Measurements from ENCODE around the gene ZNF678.

The ZNF678 gene

DNA sequence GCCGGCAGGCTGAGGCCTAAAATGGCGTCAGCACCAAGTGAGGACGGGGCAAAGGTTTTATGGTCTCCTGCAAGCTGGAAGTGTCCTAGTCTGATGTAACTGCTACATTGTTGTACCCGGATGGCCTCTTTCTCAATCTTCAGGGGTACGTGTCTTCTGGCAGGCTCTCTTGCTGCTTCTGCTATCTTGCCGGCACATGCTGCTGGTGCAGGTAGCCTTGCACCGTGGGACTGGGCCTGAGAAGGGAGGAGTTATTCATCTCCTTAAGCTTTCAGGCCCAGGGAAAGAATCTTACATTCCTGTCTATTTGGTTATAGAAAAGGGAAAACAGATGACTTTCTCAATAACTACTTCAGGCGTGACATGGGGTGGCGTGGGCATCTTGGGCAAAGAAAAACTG is 72.2 kb downstream of the ZNF678 start:
- Histone ChIP-seq H3K9me3 (peaks cover 50% of the 10 kb centered on the region), H3K36me3 (no peaks in the 10 kb centered on the region)
- TF ChIP-seq, protein P1, sequence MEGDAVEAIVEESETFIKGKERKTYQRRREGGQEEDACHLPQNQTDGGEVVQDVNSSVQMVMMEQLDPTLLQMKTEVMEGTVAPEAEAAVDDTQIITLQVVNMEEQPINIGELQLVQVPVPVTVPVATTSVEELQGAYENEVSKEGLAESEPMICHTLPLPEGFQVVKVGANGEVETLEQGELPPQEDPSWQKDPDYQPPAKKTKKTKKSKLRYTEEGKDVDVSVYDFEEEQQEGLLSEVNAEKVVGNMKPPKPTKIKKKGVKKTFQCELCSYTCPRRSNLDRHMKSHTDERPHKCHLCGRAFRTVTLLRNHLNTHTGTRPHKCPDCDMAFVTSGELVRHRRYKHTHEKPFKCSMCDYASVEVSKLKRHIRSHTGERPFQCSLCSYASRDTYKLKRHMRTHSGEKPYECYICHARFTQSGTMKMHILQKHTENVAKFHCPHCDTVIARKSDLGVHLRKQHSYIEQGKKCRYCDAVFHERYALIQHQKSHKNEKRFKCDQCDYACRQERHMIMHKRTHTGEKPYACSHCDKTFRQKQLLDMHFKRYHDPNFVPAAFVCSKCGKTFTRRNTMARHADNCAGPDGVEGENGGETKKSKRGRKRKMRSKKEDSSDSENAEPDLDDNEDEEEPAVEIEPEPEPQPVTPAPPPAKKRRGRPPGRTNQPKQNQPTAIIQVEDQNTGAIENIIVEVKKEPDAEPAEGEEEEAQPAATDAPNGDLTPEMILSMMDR (IDR thresholded peaks at IDR 0.05) = no peak

DNA sequence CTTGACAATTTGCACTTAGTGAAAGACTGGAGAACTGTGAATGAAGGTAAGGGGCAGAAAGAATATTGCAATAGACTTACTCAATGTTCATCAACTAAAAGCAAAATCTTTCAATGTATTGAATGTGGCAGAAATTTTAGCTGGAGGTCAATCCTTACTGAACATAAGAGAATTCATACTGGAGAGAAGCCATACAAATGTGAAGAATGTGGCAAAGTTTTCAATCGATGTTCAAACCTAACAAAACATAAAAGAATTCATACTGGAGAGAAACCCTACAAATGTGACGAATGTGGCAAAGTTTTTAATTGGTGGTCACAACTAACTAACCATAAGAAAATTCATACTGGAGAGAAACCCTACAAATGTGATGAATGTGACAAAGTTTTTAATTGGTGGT is 91.1 kb downstream of the ZNF678 start:
- TF ChIP-seq, protein P1 (IDR thresholded peaks at IDR 0.05) = no peak
- no peak overlapping the region for H3K4me3 ChIP-seq (ENCODE audit: low read depth in 1 of 2, low read length in 1 of 2)
- H3K4me1 ChIP-seq (ENCODE audit: control insufficient read depth in 1 of 2, insufficient read depth in 1 of 2, low read depth in 1 of 2, low read length in 1 of 2) = no peaks in the 10 kb centered on the region
- no peaks in the 10 kb centered on the region for H3K36me3 ChIP-seq
- peaks cover 62% of the 10 kb centered on the region for H3K9me3 ChIP-seq
- no peak overlapping the region for H3K27ac ChIP-seq
- no peaks in the 10 kb centered on the region for H3K27me3 ChIP-seq

More for the DNA sequence above, 72.2 kb downstream of the ZNF678 start:
- H3K4me3 ChIP-seq (ENCODE audit: low read depth in 1 of 2, low read length in 1 of 2) = no peak overlapping the region
- H3K27ac ChIP-seq = no peak overlapping the region
- no peaks in the 10 kb centered on the region for H3K27me3 ChIP-seq
- no peaks in the 10 kb centered on the region for H3K4me1 ChIP-seq (ENCODE audit: control insufficient read depth in 1 of 2, insufficient read depth in 1 of 2, low read depth in 1 of 2, low read length in 1 of 2)

DNA sequence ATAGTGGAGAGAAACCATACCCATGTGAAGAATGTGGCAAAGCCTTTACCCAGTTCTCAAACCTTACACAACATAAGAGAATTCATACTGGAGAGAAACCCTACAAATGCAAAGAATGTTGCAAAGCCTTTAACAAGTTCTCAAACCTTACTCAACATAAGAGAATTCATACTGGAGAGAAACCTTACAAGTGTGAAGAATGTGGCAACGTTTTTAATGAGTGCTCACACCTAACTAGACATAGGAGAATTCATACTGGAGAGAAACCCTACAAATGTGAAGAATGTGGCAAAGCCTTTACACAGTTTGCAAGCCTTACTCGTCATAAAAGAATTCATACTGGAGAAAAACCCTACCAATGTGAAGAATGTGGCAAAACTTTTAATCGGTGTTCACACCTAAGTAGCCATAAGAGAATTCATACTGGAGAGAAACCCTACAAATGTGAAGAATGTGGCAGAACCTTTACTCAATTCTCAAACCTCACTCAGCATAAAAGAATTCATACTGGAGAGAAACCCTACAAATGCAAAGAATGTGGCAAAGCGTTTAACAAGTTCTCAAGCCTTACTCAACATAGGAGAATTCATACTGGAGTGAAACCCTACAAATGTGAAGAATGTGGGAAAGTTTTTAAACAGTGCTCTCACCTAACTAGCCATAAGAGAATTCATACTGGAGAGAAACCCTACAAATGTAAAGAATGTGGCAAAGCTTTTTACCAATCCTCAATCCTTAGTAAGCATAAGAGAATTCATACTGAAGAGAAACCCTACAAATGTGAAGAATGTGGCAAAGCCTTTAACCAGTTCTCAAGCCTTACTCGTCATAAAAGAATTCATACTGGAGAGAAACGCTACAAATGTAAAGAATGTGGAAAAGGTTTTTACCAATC is 91.7 kb downstream of the ZNF678 start:
- TF ChIP-seq, protein P1 (IDR thresholded peaks at IDR 0.05) = no peak
- H3K4me3 ChIP-seq (ENCODE audit: low read depth in 1 of 2, low read length in 1 of 2) = no peak overlapping the region
- H3K27me3 ChIP-seq = no peaks in the 10 kb centered on the region
- no peaks in the 10 kb centered on the region for H3K4me1 ChIP-seq (ENCODE audit: control insufficient read depth in 1 of 2, insufficient read depth in 1 of 2, low read depth in 1 of 2, low read length in 1 of 2)
- no peaks in the 10 kb centered on the region for H3K36me3 ChIP-seq
- no peak overlapping the region for H3K27ac ChIP-seq
- H3K9me3 ChIP-seq = peaks cover 60% of the 10 kb centered on the region

DNA sequence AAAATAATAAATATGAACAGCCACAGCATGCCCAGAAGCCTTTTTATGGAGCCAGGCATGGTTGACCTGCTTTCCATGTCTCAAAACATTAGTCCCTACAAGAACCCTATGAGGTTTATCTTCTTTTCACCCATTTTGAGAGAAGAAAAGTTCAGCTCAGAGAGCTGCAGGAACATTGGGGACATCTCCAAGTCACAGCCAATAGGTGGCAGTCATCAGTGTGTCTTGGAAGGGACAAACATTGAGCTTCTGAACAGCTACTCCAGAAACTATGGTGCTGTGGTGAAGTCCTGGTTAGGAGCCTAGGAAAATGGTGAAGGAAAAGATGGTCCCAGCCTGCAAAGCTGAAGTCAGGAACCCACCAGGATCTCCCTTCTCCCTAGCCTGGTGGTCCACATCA is 98.1 kb downstream of the ZNF678 start:
- H3K4me1 ChIP-seq (ENCODE audit: control insufficient read depth in 1 of 2, insufficient read depth in 1 of 2, low read depth in 1 of 2, low read length in 1 of 2) = no peaks in the 10 kb centered on the region
- no peaks in the 10 kb centered on the region for H3K36me3 ChIP-seq
- TF ChIP-seq, protein P1 (IDR thresholded peaks at IDR 0.05) = no peak
- H3K9me3 ChIP-seq = peaks cover 58% of the 10 kb centered on the region
- no peak overlapping the region for H3K27ac ChIP-seq
- H3K27me3 ChIP-seq = no peaks in the 10 kb centered on the region
- no peak overlapping the region for H3K4me3 ChIP-seq (ENCODE audit: low read depth in 1 of 2, low read length in 1 of 2)

DNA sequence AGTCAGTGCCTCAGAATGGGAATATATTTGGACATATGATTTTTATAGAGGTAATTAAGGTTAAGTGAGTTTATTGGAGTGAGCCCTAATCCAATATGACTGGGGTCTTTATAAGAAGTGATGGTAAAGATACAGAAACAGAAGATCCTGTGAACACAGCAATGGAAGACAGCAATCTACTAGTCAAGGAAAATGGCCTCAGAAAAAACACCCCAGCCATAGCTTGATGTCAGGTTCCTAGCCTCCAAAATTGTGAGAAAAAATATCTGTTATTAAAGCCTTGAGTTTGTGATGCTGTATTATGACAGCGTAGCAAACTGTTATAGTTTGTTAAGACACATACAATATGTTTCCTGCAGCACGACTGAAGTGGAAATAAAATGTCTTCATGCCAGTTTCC is 99.6 kb downstream of the ZNF678 start:
- no peaks in the 10 kb centered on the region for H3K27me3 ChIP-seq
- no peaks in the 10 kb centered on the region for H3K36me3 ChIP-seq
- no peak overlapping the region for H3K4me3 ChIP-seq (ENCODE audit: low read depth in 1 of 2, low read length in 1 of 2)
- no peak overlapping the region for H3K27ac ChIP-seq
- peaks cover 46% of the 10 kb centered on the region for H3K9me3 ChIP-seq
- no peaks in the 10 kb centered on the region for H3K4me1 ChIP-seq (ENCODE audit: control insufficient read depth in 1 of 2, insufficient read depth in 1 of 2, low read depth in 1 of 2, low read length in 1 of 2)
- TF ChIP-seq, protein P1 (IDR thresholded peaks at IDR 0.05) = no peak
